ENCODE results near the gene C16orf87.

Gene C16orf87

GRCh38 chr16:46783800-46784199 is 47.2 kb downstream of the C16orf87 start:
- H3K4me3 Mint-ChIP-seq: no peak overlapping the region
- no peak overlapping the region for H3K27ac Mint-ChIP-seq
- peaks cover 8% of the 10 kb centered on the region for H3K4me1 Mint-ChIP-seq
- peaks cover 18% of the 10 kb centered on the region for H3K36me3 Mint-ChIP-seq (ENCODE audit: low read depth)
- peaks cover 4% of the 10 kb centered on the region for H3K27me3 Mint-ChIP-seq (ENCODE audit: low read depth, poor library complexity)
- no peak for DNase-seq
- H3K9me3 Mint-ChIP-seq: peaks cover 29% of the 10 kb centered on the region
- TF ChIP-seq CTCF (IDR thresholded peaks at IDR 0.05): no peak

GRCh38 chr16:46782320-46782719 is 48.7 kb downstream of the C16orf87 start:
- Mint-ChIP-seq H3K36me3 (ENCODE audit: low read depth) (peaks cover 14% of the 10 kb centered on the region), H3K27ac (no peak overlapping the region), H3K9me3 (peaks cover 25% of the 10 kb centered on the region), H3K4me1 (peaks cover 8% of the 10 kb centered on the region), H3K4me3 (no peak overlapping the region), H3K27me3 (ENCODE audit: low read depth, poor library complexity) (no peaks in the 10 kb centered on the region)
- TF ChIP-seq CTCF (IDR thresholded peaks at IDR 0.05): no peak
- DNase-seq: no peak

GRCh38 chr16:46777804-46778203 is 53.2 kb downstream of the C16orf87 start:
- Mint-ChIP-seq H3K4me1 (no peaks in the 10 kb centered on the region), H3K9me3 (peaks cover 6% of the 10 kb centered on the region), H3K4me3 (no peak overlapping the region), H3K27me3 (ENCODE audit: low read depth, poor library complexity) (no peaks in the 10 kb centered on the region), H3K27ac (no peak overlapping the region), H3K36me3 (ENCODE audit: low read depth) (no peaks in the 10 kb centered on the region)
- no peak for DNase-seq
- TF ChIP-seq CTCF (IDR thresholded peaks at IDR 0.05): no peak

- H3K4me1 Mint-ChIP-seq: peaks cover 7% of the 10 kb centered on the region
These were observed 55.8 kb downstream of the C16orf87 start for GRCh38 chr16:46775214-46775613.

GRCh38 chr16:46774743-46775177 is 56.2 kb downstream of the C16orf87 start:
- H3K4me3 Mint-ChIP-seq: no peak overlapping the region
- H3K27ac Mint-ChIP-seq: no peak overlapping the region
- TF ChIP-seq CTCF (IDR thresholded peaks at IDR 0.05): no peak
- H3K9me3 Mint-ChIP-seq: peaks cover 3% of the 10 kb centered on the region
- peaks cover 9% of the 10 kb centered on the region for H3K27me3 Mint-ChIP-seq (ENCODE audit: low read depth, poor library complexity)
- H3K4me1 Mint-ChIP-seq: peaks cover 8% of the 10 kb centered on the region
- no peak for DNase-seq
- no peaks in the 10 kb centered on the region for H3K36me3 Mint-ChIP-seq (ENCODE audit: low read depth)

More at GRCh38 chr16:46775214-46775613, 55.8 kb downstream of the C16orf87 start:
- peaks cover 9% of the 10 kb centered on the region for H3K27me3 Mint-ChIP-seq (ENCODE audit: low read depth, poor library complexity)
- H3K4me3 Mint-ChIP-seq: no peak overlapping the region
- peaks cover 6% of the 10 kb centered on the region for H3K9me3 Mint-ChIP-seq
- H3K36me3 Mint-ChIP-seq (ENCODE audit: low read depth): no peaks in the 10 kb centered on the region
- no peak for DNase-seq
- H3K27ac Mint-ChIP-seq: peak overlapping the region; percentile 4
- TF ChIP-seq CTCF (IDR thresholded peaks at IDR 0.05): no peak

GRCh38 chr16:46772463-46772862 is 58.5 kb downstream of the C16orf87 start:
- TF ChIP-seq CTCF (IDR thresholded peaks at IDR 0.05): no peak
- Mint-ChIP-seq H3K9me3 (peaks cover 6% of the 10 kb centered on the region), H3K4me3 (no peak overlapping the region), H3K27ac (no peak overlapping the region), H3K4me1 (peaks cover 14% of the 10 kb centered on the region), H3K27me3 (ENCODE audit: low read depth, poor library complexity) (peaks cover 15% of the 10 kb centered on the region), H3K36me3 (ENCODE audit: low read depth) (no peaks in the 10 kb centered on the region)
- no peak for DNase-seq
